IMR-90 (cell line): ENCODE results near the gene RHBDF1. TPM values are rescaled to one million over a fixed set of nuclear protein-coding genes. Genes with fewer than 3 reads are reported as not detected.

Experiments used
- ATAC-seq: fragments of 200-7000 bp; cut with Tn5 transposase; 2 replicates; pipeline ENCODE4 v1.9.1; 2020; ENCODE audit warnings: low read depth, mild to moderate bottlenecking, moderate library complexity
- BruUV-seq: library from RNA; stranded (reverse); fragments of 400-500 nt; replicated peaks from 2 replicates; lab custom pipeline; 2021; lab: Mats Ljungman, UMichigan
- CTCF ChIA-PET: fragments of 300-600 bp; formaldehyde crosslinking; extraction: SDS; loops from one replicate; lab custom pipeline; 2021; ENCODE audit warnings: antibody characterized with exemption; lab: Yijun Ruan, JAX
- POLR2A ChIA-PET: fragments of 300-600 bp; sonication (Branson Sonifier 250); formaldehyde crosslinking; loops from one replicate; lab custom pipeline; 2022; ENCODE audit warnings: antibody characterized with exemption; ENCODE audit not compliant: unreplicated experiment; lab: Charles Lee
- DNase-seq: peaks from one replicate; pipeline ENCODE4 v3.0.0; 2013
- H2AFZ ChIP-seq: replicated peaks from 2 replicates; pipeline ENCODE3; 2013; ENCODE audit warnings: low read length, mild to moderate bottlenecking; ENCODE audit not compliant: poor library complexity
- H2AK5ac ChIP-seq: 2 replicates; pipeline ENCODE4 v1.6.1; 2013; ENCODE audit warnings: low read depth, low read length, inconsistent platforms
- H2AK9ac ChIP-seq: replicated peaks from 2 replicates; pipeline ENCODE3; 2013; ENCODE audit warnings: mild to moderate bottlenecking, low read depth, low read length, moderate library complexity; ENCODE audit not compliant: poor library complexity
- H2BK120ac ChIP-seq: 2 replicates; pipeline ENCODE4 v1.6.1; 2013; ENCODE audit warnings: low read depth, low read length, inconsistent platforms
- H2BK15ac ChIP-seq: 3 replicates; pipeline ENCODE4 v1.6.1; 2013; ENCODE audit warnings: low read depth, low read length, inconsistent platforms
- H2BK20ac ChIP-seq: 2 replicates; pipeline ENCODE4 v1.6.1; 2013; ENCODE audit warnings: low read depth, mild to moderate bottlenecking, inconsistent platforms, low read length, moderate library complexity
- H2BK5ac ChIP-seq: 2 replicates; pipeline ENCODE4 v1.6.1; 2013; ENCODE audit warnings: mild to moderate bottlenecking, low read depth, low read length, inconsistent platforms; ENCODE audit not compliant: poor library complexity, severe bottlenecking
- H3K14ac ChIP-seq: replicated peaks from 2 replicates; pipeline ENCODE4 v1.6.1; 2013; ENCODE audit warnings: low read depth, low read length, inconsistent platforms
- H3K18ac ChIP-seq: 2 replicates; pipeline ENCODE4 v1.6.1; 2013; ENCODE audit warnings: low read depth, low read length, control low read depth
- H3K23ac ChIP-seq: 2 replicates; pipeline ENCODE4 v1.6.1; 2013; ENCODE audit warnings: low read depth, low read length, inconsistent platforms
- H3K27ac ChIP-seq: 2 replicates; pipeline ENCODE4 v1.5.1; 2013; ENCODE audit warnings: mild to moderate bottlenecking, control low read depth, low read length; ENCODE audit not compliant: insufficient read depth
- H3K27me3 ChIP-seq: 2 replicates; pipeline ENCODE4 v1.6.1; 2013; ENCODE audit warnings: low read length; ENCODE audit not compliant: control insufficient read depth, insufficient read depth
- H3K36me3 ChIP-seq: 2 replicates; pipeline ENCODE4 v1.6.1; 2013; ENCODE audit warnings: low read length, mixed read lengths; ENCODE audit not compliant: control insufficient read depth, insufficient read depth
- H3K4ac ChIP-seq: 2 replicates; pipeline ENCODE4 v1.6.1; 2013; ENCODE audit warnings: low read depth, low read length, inconsistent platforms
- H3K4me1 ChIP-seq: 2 replicates; pipeline ENCODE4 v1.6.1; 2013; ENCODE audit warnings: low read length, mixed read lengths; ENCODE audit not compliant: control insufficient read depth, insufficient read depth
- H3K4me2 ChIP-seq: 2 replicates; pipeline ENCODE4 v1.6.1; 2013; ENCODE audit warnings: low read depth, mild to moderate bottlenecking, control low read depth, low read length, moderate library complexity
- H3K4me3 ChIP-seq: 2 replicates; pipeline ENCODE4 v1.5.1; 2013; ENCODE audit warnings: low read depth, mild to moderate bottlenecking, control low read depth, low read length, moderate library complexity; ENCODE audit not compliant: insufficient read depth
- H3K56ac ChIP-seq: 2 replicates; pipeline ENCODE4 v1.6.1; 2013; ENCODE audit warnings: low read length, inconsistent platforms; ENCODE audit not compliant: insufficient read depth; ENCODE audit errors: extremely low read depth
- H3K79me1 ChIP-seq, 2 experiments: 2 replicates each; pipeline ENCODE4 v1.6.1; 2013; ENCODE audit warnings: low read length in 2 of 2, inconsistent platforms in 1 of 2, low read depth in 1 of 2
- H3K9ac ChIP-seq: 2 replicates; pipeline ENCODE4 v1.6.1; 2013; ENCODE audit warnings: low read depth, low read length, control low read depth
- H3K9me1 ChIP-seq: 2 replicates; pipeline ENCODE4 v1.6.1; 2013; ENCODE audit warnings: low read length, inconsistent platforms; ENCODE audit not compliant: insufficient read depth
- H3K9me3 ChIP-seq: 2 replicates; pipeline ENCODE4 v1.6.1; 2013; ENCODE audit warnings: low read length; ENCODE audit not compliant: control insufficient read depth, insufficient read depth
- H4K20me1 ChIP-seq: 2 replicates; pipeline ENCODE4 v1.6.1; 2013; ENCODE audit warnings: low read length, inconsistent platforms; ENCODE audit not compliant: insufficient read depth
- H4K5ac ChIP-seq: 2 replicates; pipeline ENCODE4 v1.6.1; 2013; ENCODE audit warnings: mild to moderate bottlenecking, low read depth, low read length, control low read depth
- H4K8ac ChIP-seq, 2 experiments: 2 replicates each; pipeline ENCODE4 v1.6.1; 2013; ENCODE audit warnings: low read depth in 2 of 2, low read length in 2 of 2, control low read depth in 1 of 2, inconsistent platforms in 1 of 2
- H4K91ac ChIP-seq: 2 replicates; pipeline ENCODE4 v1.6.1; 2013; ENCODE audit warnings: low read depth, low read length, inconsistent platforms; ENCODE audit not compliant: insufficient read depth
- MAFK ChIP-seq: IDR thresholded peaks from 2 replicates; pipeline ENCODE4 v1.6.1; 2012; ENCODE audit warnings: low read depth, low read length, improper control_type of control experiment
- MAZ ChIP-seq: IDR thresholded peaks from 2 replicates; pipeline ENCODE4 v1.6.1; 2012; ENCODE audit warnings: low read depth, mild to moderate bottlenecking, low read length, improper control_type of control experiment, moderate library complexity, borderline replicate concordance
- NFE2L2 ChIP-seq: fragments of 150-350 bp; IDR thresholded peaks from 2 replicates; pipeline ENCODE4 v1.6.1; 2016; ENCODE audit warnings: low read depth, mild to moderate bottlenecking, low read length
- RCOR1 ChIP-seq: IDR thresholded peaks from 2 replicates; pipeline ENCODE4 v1.6.1; 2012; ENCODE audit warnings: mild to moderate bottlenecking, low read length, improper control_type of control experiment; ENCODE audit not compliant: insufficient replicate concordance
- SMC3 ChIP-seq: fragments of 150-350 bp; IDR thresholded peaks from 2 replicates; pipeline ENCODE4 v1.6.1; 2016; ENCODE audit warnings: low read depth, mild to moderate bottlenecking, antibody characterized with exemption, low read length, moderate library complexity
- WGBS, 2 experiments: methylation state at CpG; one replicate each; pipeline versions ENCODE4 v1.1.5 to v1.1.7; 2013; ENCODE audit warnings: missing lambda C conversion rate in 2 of 2; ENCODE audit not compliant: insufficient read length in 1 of 2; ENCODE audit errors: extremely low coverage in 2 of 2; 5-methylcytosine and 5-hydroxymethylcytosine counted together
- dilution Hi-C: fragments of 300-500 bp; cut with HindIII; formaldehyde crosslinking; loops from one replicate; pipeline ENCODE4 v1.14.3; 2018; ENCODE audit warnings: low sequenced_read_pairs; ENCODE audit not compliant: unreplicated experiment
- in situ Hi-C: fragments of 300-500 bp; cut with MboI; formaldehyde crosslinking; loops from 3 replicates; pipeline ENCODE4 v1.14.3; 2019; ENCODE audit warnings: low sequenced_read_pairs, inconsistent platforms, mixed read lengths
- intact Hi-C: fragments of 100-400 bp; cut with micrococcal nuclease; formaldehyde crosslinking; loops from 2 replicates; pipeline ENCODE4 v1.10.0; 2022
- polyA plus RNA-seq, 3 experiments: library from polyadenylated mRNA; depleted of rRNA; stranded (reverse); fragments of >200 nt; gene quantifications; 2 replicates each; pipeline ENCODE4 v1.2.3, GENCODE V29; 2012; ENCODE audit warnings: low replicate concordance in 1 of 3
- total RNA-seq: library from RNA; depleted of rRNA; stranded (reverse); fragments of >200 nt; gene quantifications from 2 replicates; pipeline ENCODE4 v1.2.3, GENCODE V29; 2012
- TF ChIP-seq, protein P1 (sequence below): conservative IDR thresholded peaks from 2 replicates; pipeline ENCODE4 v1.5.1; 2012; ENCODE audit warnings: mild to moderate bottlenecking, low read depth, low read length, improper control_type of control experiment

The RHBDF1 gene
- total and polyA plus RNA-seq, 2 of the 4 experiments (the other 2 are of a cell fraction) = 13.8 to 86.6 TPM

DNA sequence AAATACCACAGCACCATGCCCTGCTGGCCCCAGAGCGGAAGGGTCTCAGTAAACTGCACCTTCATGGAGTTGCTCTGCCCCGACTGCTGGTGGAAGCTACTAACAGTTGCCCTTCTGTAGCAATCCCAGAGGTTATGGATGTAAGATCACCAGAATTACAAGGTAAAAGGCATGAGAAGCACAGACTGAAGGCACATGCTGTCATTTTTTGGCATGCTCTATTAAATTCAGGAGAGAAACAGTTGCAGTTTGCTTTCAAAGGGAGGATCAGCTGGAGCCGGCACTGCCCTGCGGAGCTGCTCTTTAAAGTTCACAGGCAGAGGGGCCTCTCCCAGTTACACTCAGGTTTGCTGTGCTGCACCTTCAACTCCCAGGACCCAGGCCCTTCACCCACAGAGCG is 46.9 kb upstream of the RHBDF1 start:
- no TSS peak for BruUV-seq
- intact Hi-C loops = no loop called here
- POLR2A ChIA-PET = no interaction called here

More for the DNA sequence above, 46.9 kb upstream of the RHBDF1 start:
- Histone ChIP-seq H3K27me3 (no peaks in the 10 kb centered on the region), H3K56ac (no peak overlapping the region), H4K20me1 (peaks cover 13% of the 10 kb centered on the region), H3K4me3 (no peak overlapping the region), H3K79me1 (peaks cover 10 to 38% of the 10 kb centered on the region in 2 experiments; a peak in 3 of 4 replicates), H2BK20ac (no peak overlapping the region), H3K27ac (no peak overlapping the region), H3K4me1 (peaks cover 5% of the 10 kb centered on the region; the same call in 1 of the 2 replicates), H3K36me3 (peaks cover 17% of the 10 kb centered on the region), H3K9me1 (peaks cover 6% of the 10 kb centered on the region; the same call in 1 of the 2 replicates), H2AK5ac (no peak overlapping the region), H3K23ac (no peak overlapping the region), H4K8ac (no peak overlapping the region), H2AFZ (no peak overlapping the region), H4K91ac (no peak overlapping the region), H3K4ac (no peak overlapping the region), H2BK15ac (no peak overlapping the region), H3K9ac (no peak overlapping the region), H3K14ac (no peak overlapping the region), H2BK5ac (no peak overlapping the region), H3K4me2 (no peak overlapping the region), H3K9me3 (no peaks in the 10 kb centered on the region), H3K18ac (no peak overlapping the region), H2AK9ac (no peak overlapping the region), H4K5ac (no peak overlapping the region), H2BK120ac (no peak overlapping the region)
- DNase-seq (no peak), ATAC-seq (no peak)
- WGBS, 2 experiments = 100% methylated on average over 2 of the region's 5 CpGs; no CpG with 5 or more reads in 1 of the 2 experiments
- dilution Hi-C loops = no loop called here
- in situ Hi-C loops = no loop called here
- CTCF ChIA-PET = no interaction called here
- no peak for TF ChIP-seq MAFK
- TF ChIP-seq MAZ = no peak
- TF ChIP-seq, protein P1, sequence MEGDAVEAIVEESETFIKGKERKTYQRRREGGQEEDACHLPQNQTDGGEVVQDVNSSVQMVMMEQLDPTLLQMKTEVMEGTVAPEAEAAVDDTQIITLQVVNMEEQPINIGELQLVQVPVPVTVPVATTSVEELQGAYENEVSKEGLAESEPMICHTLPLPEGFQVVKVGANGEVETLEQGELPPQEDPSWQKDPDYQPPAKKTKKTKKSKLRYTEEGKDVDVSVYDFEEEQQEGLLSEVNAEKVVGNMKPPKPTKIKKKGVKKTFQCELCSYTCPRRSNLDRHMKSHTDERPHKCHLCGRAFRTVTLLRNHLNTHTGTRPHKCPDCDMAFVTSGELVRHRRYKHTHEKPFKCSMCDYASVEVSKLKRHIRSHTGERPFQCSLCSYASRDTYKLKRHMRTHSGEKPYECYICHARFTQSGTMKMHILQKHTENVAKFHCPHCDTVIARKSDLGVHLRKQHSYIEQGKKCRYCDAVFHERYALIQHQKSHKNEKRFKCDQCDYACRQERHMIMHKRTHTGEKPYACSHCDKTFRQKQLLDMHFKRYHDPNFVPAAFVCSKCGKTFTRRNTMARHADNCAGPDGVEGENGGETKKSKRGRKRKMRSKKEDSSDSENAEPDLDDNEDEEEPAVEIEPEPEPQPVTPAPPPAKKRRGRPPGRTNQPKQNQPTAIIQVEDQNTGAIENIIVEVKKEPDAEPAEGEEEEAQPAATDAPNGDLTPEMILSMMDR = no peak
- TF ChIP-seq SMC3 = no peak
- no peak for TF ChIP-seq NFE2L2
- TF ChIP-seq RCOR1 = no peak
